HepG2 (cell line): ENCODE measurements around the gene IL3RA. TPM values are rescaled to one million over a fixed set of nuclear protein-coding genes. Genes with fewer than 3 reads are reported as not detected.
A peak's percentile ranks its signal among the peaks of the same experiment; 100 is the strongest.

Experiments used
- ARNTL ChIP-seq: sonication (generic); formaldehyde crosslinking; IDR thresholded peaks from 2 replicates; pipeline ENCODE4 v1.4.0; 2020; ENCODE audit warnings: mild to moderate bottlenecking, missing genetic modification reagents
- CAMTA2 ChIP-seq: sonication (generic); formaldehyde crosslinking; IDR thresholded peaks from 2 replicates; pipeline ENCODE4 v1.4.0; 2020; ENCODE audit warnings: mild to moderate bottlenecking, missing genetic modification reagents, borderline replicate concordance
- CENPT ChIP-seq: sonication (generic); formaldehyde crosslinking; IDR thresholded peaks from 2 replicates; pipeline ENCODE4 v1.8.0; 2022; ENCODE audit warnings: low read depth, mild to moderate bottlenecking, moderate library complexity, missing genetic modification reagents
- DMAP1 ChIP-seq: IDR thresholded peaks from 2 replicates; pipeline ENCODE4 v1.6.1; 2016
- ETS1 ChIP-seq: sonication (generic); formaldehyde crosslinking; IDR thresholded peaks from 2 replicates; pipeline ENCODE4 v1.4.0; 2020; ENCODE audit warnings: missing genetic modification reagents
- HNRNPH1 ChIP-seq: fragments of 200-400 bp; formaldehyde crosslinking; optimal IDR thresholded peaks from 2 replicates; pipeline ENCODE3; 2017; ENCODE audit warnings: mild to moderate bottlenecking, low read depth, low read length
- HNRNPL ChIP-seq: fragments of 200-400 bp; formaldehyde crosslinking; IDR thresholded peaks from 2 replicates; pipeline ENCODE4 v1.6.1; 2017; ENCODE audit warnings: mild to moderate bottlenecking, low read depth, low read length
- HOXA5 ChIP-seq: sonication (generic); formaldehyde crosslinking; IDR thresholded peaks from 2 replicates; pipeline ENCODE4 v1.4.0; 2020; ENCODE audit warnings: missing genetic modification reagents
- KDM5B ChIP-seq: sonication (generic); formaldehyde crosslinking; IDR thresholded peaks from 2 replicates; pipeline ENCODE4 v1.4.0; 2020; ENCODE audit warnings: missing genetic modification reagents, mild to moderate bottlenecking, borderline replicate concordance
- KLF13 ChIP-seq: sonication (generic); formaldehyde crosslinking; IDR thresholded peaks from 2 replicates; pipeline ENCODE4 v1.4.0; 2020; ENCODE audit warnings: mild to moderate bottlenecking, missing genetic modification reagents
- KMT2A ChIP-seq: sonication (generic); formaldehyde crosslinking; IDR thresholded peaks from 2 replicates; pipeline ENCODE4 v1.4.0; 2020; ENCODE audit warnings: missing genetic modification reagents
- MED1 ChIP-seq: sonication (generic); formaldehyde crosslinking; IDR thresholded peaks from 2 replicates; pipeline ENCODE4 v1.4.0; 2020; ENCODE audit warnings: missing genetic modification reagents
- NFE2 ChIP-seq: sonication (generic); formaldehyde crosslinking; IDR thresholded peaks from 2 replicates; pipeline ENCODE4 v1.4.0; 2020; ENCODE audit warnings: missing genetic modification reagents
- RFXANK ChIP-seq: IDR thresholded peaks from 2 replicates; pipeline ENCODE4 v1.6.1; 2016
- SIN3B ChIP-seq: fragments of 150-350 bp; IDR thresholded peaks from 2 replicates; pipeline ENCODE4 v1.6.1; 2014; ENCODE audit warnings: low read length
- SRY ChIP-seq: sonication (generic); formaldehyde crosslinking; IDR thresholded peaks from 2 replicates; pipeline ENCODE4 v1.8.0; 2022; ENCODE audit warnings: mild to moderate bottlenecking, missing genetic modification reagents
- TFAP4 ChIP-seq: sonication (generic); IDR thresholded peaks from 2 replicates; pipeline ENCODE4 v1.6.1; 2016; ENCODE audit warnings: low read depth, borderline replicate concordance
- TP53 ChIP-seq: sonication (generic); formaldehyde crosslinking; conservative IDR thresholded peaks from 2 replicates; pipeline ENCODE4 v1.4.0; 2020; ENCODE audit warnings: missing genetic modification reagents
- ZC3H13 ChIP-seq: sonication (generic); formaldehyde crosslinking; IDR thresholded peaks from 2 replicates; pipeline ENCODE4 v1.8.1; 2023; ENCODE audit warnings: mild to moderate bottlenecking, missing genetic modification reagents, moderate library complexity
- ZKSCAN5 ChIP-seq: sonication (generic); formaldehyde crosslinking; IDR thresholded peaks from 2 replicates; pipeline ENCODE4 v1.5.1; 2020; ENCODE audit warnings: mild to moderate bottlenecking, missing genetic modification reagents
- ZMAT3 ChIP-seq: sonication (generic); formaldehyde crosslinking; conservative IDR thresholded peaks from 2 replicates; pipeline ENCODE4 v1.7.0; 2021; ENCODE audit warnings: missing genetic modification reagents
- ZMYM3 ChIP-seq: sonication (generic); formaldehyde crosslinking; IDR thresholded peaks from 2 replicates; pipeline ENCODE4 v1.5.1; 2020; ENCODE audit warnings: mild to moderate bottlenecking, missing genetic modification reagents
- ZNF484 ChIP-seq: sonication (generic); formaldehyde crosslinking; IDR thresholded peaks from 2 replicates; pipeline ENCODE4 v1.5.1; 2020; ENCODE audit warnings: mild to moderate bottlenecking, low read depth, missing genetic modification reagents, borderline replicate concordance
- ZNF562 ChIP-seq: sonication (generic); formaldehyde crosslinking; IDR thresholded peaks from 2 replicates; pipeline ENCODE4 v1.8.0; 2022; ENCODE audit warnings: missing genetic modification reagents, borderline replicate concordance
- ZNF629 ChIP-seq: sonication (generic); formaldehyde crosslinking; conservative IDR thresholded peaks from 2 replicates; pipeline ENCODE4 v1.5.0; 2020; ENCODE audit warnings: missing genetic modification reagents
- ZNF674 ChIP-seq: sonication (generic); formaldehyde crosslinking; IDR thresholded peaks from 2 replicates; pipeline ENCODE4 v1.5.0; 2020; ENCODE audit warnings: low read depth, mild to moderate bottlenecking, missing genetic modification reagents
- ZNF704 ChIP-seq: sonication (generic); formaldehyde crosslinking; IDR thresholded peaks from 2 replicates; pipeline ENCODE4 v1.8.1; 2023; ENCODE audit warnings: mild to moderate bottlenecking, inconsistent platforms, moderate library complexity, missing genetic modification reagents, borderline replicate concordance
- ZNF713 ChIP-seq: sonication (generic); formaldehyde crosslinking; IDR thresholded peaks from 2 replicates; pipeline ENCODE4 v1.4.0; 2020; ENCODE audit warnings: mild to moderate bottlenecking, missing genetic modification reagents
- ZSCAN21 ChIP-seq: sonication (generic); formaldehyde crosslinking; IDR thresholded peaks from 2 replicates; pipeline ENCODE4 v1.8.0; 2022; ENCODE audit warnings: mild to moderate bottlenecking, missing genetic modification reagents, moderate library complexity, borderline replicate concordance
- polyA plus RNA-seq, 8 experiments: library from polyadenylated mRNA; depleted of rRNA in 3 of 8; stranded (reverse) in 7 of 8; unstranded in 1 of 8; fragments of >200 nt; fragmentation: Illumina TruSeq in 4 of 8; extraction: Trizol in 4 of 8; gene quantifications; 2 replicates each; pipeline versions ENCODE4 v1.2.1 to v1.2.3, GENCODE V29; 2011 to 2016; ENCODE audit warnings: low read depth in 4 of 8, missing spikeins in 1 of 8, mixed read lengths in 1 of 8; ENCODE audit not compliant: insufficient read depth in 1 of 8
- total RNA-seq, 5 experiments: library from RNA; depleted of rRNA; stranded (reverse); fragments of >200 nt; fragmentation: Illumina TruSeq; extraction: Trizol; gene quantifications; 2 replicates each; pipeline ENCODE4 v1.2.3, GENCODE V29; 2016; ENCODE audit warnings: low read depth in 1 of 5
- TF ChIP-seq, protein P1 (sequence below): sonication (generic); formaldehyde crosslinking; IDR thresholded peaks from 2 replicates; pipeline ENCODE4 v1.5.1; 2020; ENCODE audit warnings: missing genetic modification reagents, mild to moderate bottlenecking, borderline replicate concordance

Gene IL3RA
- total and polyA plus RNA-seq, 2 of the 13 experiments (the other 11 are each of a cell fraction or from before 2014, with no cell fraction given), result not detected

DNA sequence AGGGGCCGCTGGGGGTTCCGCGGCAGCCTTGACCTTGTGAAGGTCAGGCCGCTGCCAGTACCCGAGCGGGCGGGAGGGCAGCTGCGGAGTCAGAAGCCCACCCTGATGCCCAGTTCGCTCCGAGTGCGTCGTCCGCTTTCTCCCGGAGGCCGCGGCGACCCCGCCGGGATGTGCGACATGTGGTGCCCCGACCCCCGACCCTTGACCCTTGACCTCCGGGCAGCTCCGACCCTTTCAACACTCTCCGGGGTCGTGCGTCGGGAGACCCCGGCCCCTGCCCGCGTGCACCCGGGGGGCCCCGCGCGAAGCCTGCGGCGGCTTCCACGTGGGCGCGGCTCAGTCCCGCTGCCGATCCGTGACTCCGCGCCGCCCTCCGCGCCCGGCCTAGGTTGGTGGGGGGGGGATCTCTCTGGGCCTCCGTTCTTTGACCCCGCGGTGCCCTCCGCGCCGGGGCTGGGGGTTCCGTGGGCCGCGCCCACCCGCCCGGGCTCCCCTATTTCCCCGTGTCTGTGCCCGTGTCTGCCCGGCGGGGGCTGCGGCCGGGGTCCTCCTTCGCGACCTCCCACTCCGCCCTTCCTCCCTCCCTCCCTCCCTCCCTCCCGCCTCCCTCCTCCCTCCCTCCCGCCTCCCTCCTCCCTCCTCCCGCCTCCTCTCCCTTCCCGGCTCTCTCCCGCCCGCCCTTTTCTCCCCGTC is 55.9 kb downstream of the IL3RA start (continued):
- no peak for TF ChIP-seq TFAP4
- no peak for TF ChIP-seq ZNF484
- no peak for TF ChIP-seq HOXA5 (CRISPR knock-in tag)
- no peak for TF ChIP-seq HNRNPH1
- TF ChIP-seq NFE2 (CRISPR knock-in tag), result no peak
- no peak for TF ChIP-seq SIN3B
- no peak for TF ChIP-seq ZKSCAN5
- no peak for TF ChIP-seq ARNTL (CRISPR knock-in tag)
- no peak for TF ChIP-seq ETS1 (CRISPR knock-in tag)
- no peak for TF ChIP-seq ZSCAN21 (CRISPR knock-in tag)
- TF ChIP-seq KMT2A (CRISPR knock-in tag), result no peak
- TF ChIP-seq KDM5B (CRISPR knock-in tag), result no peak; the same call in 1 of the 2 replicates
- TF ChIP-seq ZMAT3 (CRISPR knock-in tag), result 0 out of 2 replicates have a peak, but pooled peaks have one; percentile 17
- TF ChIP-seq CENPT, result no peak
- no peak for TF ChIP-seq KLF13 (CRISPR knock-in tag)
- no peak; the same call in 1 of the 2 replicates for TF ChIP-seq MED1 (CRISPR knock-in tag)
- TF ChIP-seq HNRNPL, result no peak
- TF ChIP-seq, protein P1, sequence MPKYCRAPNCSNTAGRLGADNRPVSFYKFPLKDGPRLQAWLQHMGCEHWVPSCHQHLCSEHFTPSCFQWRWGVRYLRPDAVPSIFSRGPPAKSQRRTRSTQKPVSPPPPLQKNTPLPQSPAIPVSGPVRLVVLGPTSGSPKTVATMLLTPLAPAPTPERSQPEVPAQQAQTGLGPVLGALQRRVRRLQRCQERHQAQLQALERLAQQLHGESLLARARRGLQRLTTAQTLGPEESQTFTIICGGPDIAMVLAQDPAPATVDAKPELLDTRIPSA, result 0 out of 2 replicates have a peak, but pooled peaks have one; percentile 0
- no peak for TF ChIP-seq RFXANK (CRISPR knock-in tag)
- TF ChIP-seq ZNF674 (CRISPR knock-in tag), result no peak; the same call in 1 of the 2 replicates
- no peak; the same call in 1 of the 2 replicates for TF ChIP-seq CAMTA2 (CRISPR knock-in tag)
- TF ChIP-seq ZNF629 (CRISPR knock-in tag), result no peak
- TF ChIP-seq ZC3H13, result no peak
- no peak for TF ChIP-seq SRY (CRISPR knock-in tag)
- TF ChIP-seq DMAP1 (CRISPR knock-in tag), result peak; percentile 42
- TF ChIP-seq ZMYM3 (CRISPR knock-in tag), result no peak
- peak; percentile 2; the same call in 1 of the 2 replicates for TF ChIP-seq ZNF713 (CRISPR knock-in tag)
- TF ChIP-seq ZNF704, result no peak
- TF ChIP-seq TP53 (CRISPR knock-in tag), result 0 out of 2 replicates have a peak, but pooled peaks have one; percentile 48
- no peak for TF ChIP-seq ZNF562 (CRISPR knock-in tag)
